Measurements from ENCODE around the gene NAGPA.

Gene NAGPA

DNA sequence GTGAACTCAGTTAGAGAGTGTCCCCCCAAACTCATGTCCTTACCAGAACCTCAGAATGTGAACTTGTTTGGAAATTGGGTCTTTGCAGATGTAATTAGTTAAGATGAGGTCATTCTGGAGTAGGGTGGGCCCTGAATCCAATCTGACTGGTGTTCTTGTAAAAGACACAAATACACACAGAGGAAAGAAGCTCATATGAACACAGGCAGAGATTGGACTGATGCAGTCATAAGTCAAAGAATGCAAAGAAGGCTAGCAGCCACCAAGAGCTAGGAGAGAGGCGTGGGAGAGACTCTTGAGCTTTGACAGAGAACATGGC lies 2.1 kb upstream of the NAGPA start:
- H3K9me3 ChIP-seq (ENCODE audit: control insufficient read depth, low read length), result no peaks in the 10 kb centered on the region
- H3K27me3 ChIP-seq (ENCODE audit: control insufficient read depth, insufficient read depth, low read length), result no peaks in the 10 kb centered on the region
- H3K36me3 ChIP-seq (ENCODE audit: control insufficient read depth, insufficient read depth, low read length), result no peaks in the 10 kb centered on the region
- H3K9ac ChIP-seq (ENCODE audit: low read length), result peak overlapping the region; percentile 31
- peaks cover 33% of the 10 kb centered on the region for H3K4me1 ChIP-seq (ENCODE audit: control insufficient read depth, insufficient read depth, low read length)
- no peak overlapping the region for H3K4me3 ChIP-seq (ENCODE audit: low read length)

DNA sequence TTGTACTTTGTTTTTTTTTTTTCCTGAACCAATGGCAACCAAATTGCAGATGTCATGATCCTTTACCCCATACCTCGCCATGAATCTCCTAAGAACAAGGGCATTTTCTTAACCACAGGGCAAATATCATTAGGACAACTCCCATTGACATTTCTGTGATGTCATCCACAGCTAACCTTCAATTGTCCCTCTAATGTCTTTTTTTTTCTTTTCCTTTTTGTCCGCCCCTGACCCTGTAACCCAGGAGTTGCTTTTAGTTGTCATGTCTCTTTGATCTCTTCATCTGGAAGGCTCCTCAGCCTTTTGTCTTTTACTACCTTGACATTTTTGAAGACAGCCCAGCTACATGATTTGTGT lies 410 bp upstream of the NAGPA start:
- Histone ChIP-seq H3K36me3 (ENCODE audit: control insufficient read depth, insufficient read depth, low read length) (no peaks in the 10 kb centered on the region), H3K4me3 (ENCODE audit: low read length) (peak overlapping the region; percentile 86), H3K4me1 (ENCODE audit: control insufficient read depth, insufficient read depth, low read length) (peaks cover 33% of the 10 kb centered on the region), H3K27me3 (ENCODE audit: control insufficient read depth, insufficient read depth, low read length) (no peaks in the 10 kb centered on the region), H3K9ac (ENCODE audit: low read length) (peak overlapping the region; percentile 74), H3K9me3 (ENCODE audit: control insufficient read depth, low read length) (no peaks in the 10 kb centered on the region)

DNA sequence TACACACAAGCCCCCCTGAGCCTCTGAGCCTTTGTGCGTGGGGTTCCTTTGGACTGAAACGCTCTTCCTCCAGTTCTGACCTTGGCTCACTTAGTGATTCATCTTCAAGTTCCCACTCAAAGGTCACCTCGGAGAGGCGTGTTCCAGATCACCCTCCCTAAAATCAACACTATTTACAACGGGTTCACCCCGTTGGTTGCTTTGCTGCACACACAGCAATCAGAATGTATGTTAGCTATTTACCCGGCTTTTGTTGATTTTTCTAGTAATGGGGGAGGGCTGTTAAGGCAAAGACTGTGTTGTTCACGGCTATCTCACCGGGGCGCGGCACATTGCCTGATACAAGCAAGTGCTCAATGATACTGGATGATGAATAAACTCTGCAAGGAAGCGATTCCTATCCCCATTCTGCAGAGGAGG lies 977 bp downstream of the NAGPA start:
- Histone ChIP-seq H3K27me3 (ENCODE audit: control insufficient read depth, insufficient read depth, low read length) (no peaks in the 10 kb centered on the region), H3K9ac (ENCODE audit: low read length) (peak overlapping the region; percentile 74), H3K4me3 (ENCODE audit: low read length) (peak overlapping the region; percentile 86), H3K9me3 (ENCODE audit: control insufficient read depth, low read length) (no peaks in the 10 kb centered on the region), H3K4me1 (ENCODE audit: control insufficient read depth, insufficient read depth, low read length) (peaks cover 33% of the 10 kb centered on the region), H3K36me3 (ENCODE audit: control insufficient read depth, insufficient read depth, low read length) (no peaks in the 10 kb centered on the region)

DNA sequence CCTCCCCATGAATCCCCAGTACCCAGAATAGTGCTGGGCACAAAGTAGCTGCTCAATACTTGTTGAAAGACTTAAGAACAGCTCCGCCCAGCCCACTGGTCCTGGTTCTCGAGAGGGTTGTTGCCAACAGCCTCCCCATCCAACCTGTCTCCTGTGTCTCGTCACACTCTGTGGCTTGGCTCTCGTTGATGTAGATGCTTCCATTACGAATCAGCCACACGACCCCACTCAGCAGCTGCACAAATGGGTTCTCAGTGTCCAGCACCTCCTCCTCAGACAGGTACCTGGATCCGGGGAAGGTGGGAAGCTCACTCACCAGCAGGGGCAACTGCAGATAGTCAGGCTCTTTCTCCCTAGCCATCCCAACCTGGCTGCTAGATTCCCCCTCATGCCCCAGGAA lies 2.1 kb downstream of the NAGPA start:
- no peak overlapping the region for H3K4me3 ChIP-seq (ENCODE audit: low read length)
- H3K9me3 ChIP-seq (ENCODE audit: control insufficient read depth, low read length), result no peaks in the 10 kb centered on the region
- H3K4me1 ChIP-seq (ENCODE audit: control insufficient read depth, insufficient read depth, low read length), result peaks cover 30% of the 10 kb centered on the region
- no peak overlapping the region for H3K9ac ChIP-seq (ENCODE audit: low read length)
- no peaks in the 10 kb centered on the region for H3K36me3 ChIP-seq (ENCODE audit: control insufficient read depth, insufficient read depth, low read length)
- H3K27me3 ChIP-seq (ENCODE audit: control insufficient read depth, insufficient read depth, low read length), result no peaks in the 10 kb centered on the region

DNA sequence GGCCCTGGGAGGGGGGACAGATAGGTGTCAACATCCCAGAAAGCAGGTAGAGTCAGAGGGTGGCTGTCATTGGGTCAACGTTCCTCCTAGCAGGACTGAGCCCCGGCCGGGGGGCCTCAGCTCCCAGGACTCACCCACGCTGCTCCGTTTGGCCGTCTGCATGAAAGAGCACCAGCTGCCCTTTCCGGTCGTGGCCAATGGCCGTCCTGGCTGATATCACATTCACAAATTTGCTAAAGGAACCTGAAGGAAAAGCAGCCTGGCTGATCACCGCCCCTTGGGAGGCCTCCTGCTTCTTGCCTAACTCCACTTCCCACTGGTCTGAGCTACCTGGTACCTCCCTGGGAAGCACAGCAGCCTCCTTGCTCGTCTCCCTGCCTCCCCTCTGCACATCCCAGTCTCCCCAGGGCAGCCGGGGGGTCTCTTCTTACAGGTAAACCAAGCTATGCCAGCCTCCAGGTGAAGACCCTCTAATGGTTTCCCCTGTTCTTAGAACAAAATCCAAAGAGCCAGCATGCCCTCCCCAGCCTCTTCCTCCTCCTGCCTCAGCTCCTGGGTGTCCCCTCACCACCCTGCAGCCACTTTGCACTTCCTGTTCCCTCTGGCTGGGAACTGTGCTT lies 3.4 kb downstream of the NAGPA start:
- H3K36me3 ChIP-seq (ENCODE audit: control insufficient read depth, insufficient read depth, low read length), result no peaks in the 10 kb centered on the region
- no peaks in the 10 kb centered on the region for H3K9me3 ChIP-seq (ENCODE audit: control insufficient read depth, low read length)
- no peaks in the 10 kb centered on the region for H3K27me3 ChIP-seq (ENCODE audit: control insufficient read depth, insufficient read depth, low read length)
- peaks cover 26% of the 10 kb centered on the region for H3K4me1 ChIP-seq (ENCODE audit: control insufficient read depth, insufficient read depth, low read length)
- no peak overlapping the region for H3K9ac ChIP-seq (ENCODE audit: low read length)
- H3K4me3 ChIP-seq (ENCODE audit: low read length), result no peak overlapping the region

DNA sequence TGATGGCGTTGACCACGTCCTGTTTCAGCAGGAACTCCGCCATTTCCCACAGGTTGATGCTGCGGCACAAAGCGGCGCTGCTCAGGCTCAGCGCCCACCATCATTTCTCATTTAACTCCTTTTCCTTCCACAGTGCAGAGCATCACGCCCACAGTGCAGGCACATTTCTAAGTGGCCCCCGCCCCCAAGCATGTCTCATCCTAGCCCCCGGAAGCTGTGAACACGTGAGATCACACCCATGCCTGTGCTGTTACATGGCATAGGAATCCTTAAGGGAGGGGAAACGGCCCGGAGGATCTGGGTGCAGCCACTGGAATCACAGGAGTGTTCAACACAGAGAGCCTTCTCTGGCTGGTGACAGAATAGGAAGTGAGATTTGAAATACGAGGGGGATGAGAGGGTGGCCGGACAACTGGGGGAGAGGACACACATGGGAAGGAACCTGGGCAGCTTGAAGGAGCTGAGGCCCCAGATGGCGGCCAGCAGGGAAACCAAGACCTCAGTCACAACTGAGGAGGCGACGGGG lies 4.7 kb downstream of the NAGPA start:
- Histone ChIP-seq H3K4me3 (ENCODE audit: low read length) (no peak overlapping the region), H3K4me1 (ENCODE audit: control insufficient read depth, insufficient read depth, low read length) (peaks cover 29% of the 10 kb centered on the region), H3K9me3 (ENCODE audit: control insufficient read depth, low read length) (no peaks in the 10 kb centered on the region), H3K36me3 (ENCODE audit: control insufficient read depth, insufficient read depth, low read length) (no peaks in the 10 kb centered on the region), H3K27me3 (ENCODE audit: control insufficient read depth, insufficient read depth, low read length) (no peaks in the 10 kb centered on the region), H3K9ac (ENCODE audit: low read length) (no peak overlapping the region)

DNA sequence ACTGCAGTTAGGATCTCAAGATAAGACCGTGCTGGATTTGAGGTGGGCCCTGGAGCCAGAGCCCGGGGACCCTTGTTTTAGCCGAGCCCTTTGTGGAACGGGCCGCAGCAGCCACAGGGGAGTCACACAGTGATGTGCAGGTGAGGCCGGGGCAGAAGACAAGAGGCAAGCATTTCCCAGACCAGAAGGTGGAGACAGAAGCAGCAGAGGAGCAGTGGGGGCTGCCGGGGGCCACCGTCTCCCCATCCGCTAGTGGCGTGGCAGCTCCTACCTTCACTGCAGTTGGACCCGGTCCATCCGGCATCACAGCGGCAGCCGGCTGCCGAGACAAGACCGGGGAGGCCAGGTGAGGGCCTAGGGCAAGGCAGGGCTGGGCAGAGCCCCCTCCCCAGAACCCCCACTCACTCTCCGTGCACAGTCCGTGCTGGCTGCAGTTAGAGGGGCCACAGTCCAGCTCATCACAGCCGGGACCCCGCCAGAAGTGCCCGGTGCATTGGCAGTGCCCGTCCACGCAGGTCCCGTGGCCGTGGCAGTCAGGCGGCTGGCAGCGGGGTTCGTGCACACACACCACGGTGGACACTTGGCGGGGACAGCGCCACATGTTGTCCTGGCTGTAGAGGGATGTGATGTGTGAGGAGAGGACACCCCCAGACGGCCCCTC lies 6.0 kb downstream of the NAGPA start:
- no peaks in the 10 kb centered on the region for H3K9me3 ChIP-seq (ENCODE audit: control insufficient read depth, low read length)
- no peaks in the 10 kb centered on the region for H3K36me3 ChIP-seq (ENCODE audit: control insufficient read depth, insufficient read depth, low read length)
- H3K27me3 ChIP-seq (ENCODE audit: control insufficient read depth, insufficient read depth, low read length), result no peaks in the 10 kb centered on the region
- H3K4me3 ChIP-seq (ENCODE audit: low read length), result no peak overlapping the region
- no peak overlapping the region for H3K9ac ChIP-seq (ENCODE audit: low read length)
- H3K4me1 ChIP-seq (ENCODE audit: control insufficient read depth, insufficient read depth, low read length), result peaks cover 37% of the 10 kb centered on the region

DNA sequence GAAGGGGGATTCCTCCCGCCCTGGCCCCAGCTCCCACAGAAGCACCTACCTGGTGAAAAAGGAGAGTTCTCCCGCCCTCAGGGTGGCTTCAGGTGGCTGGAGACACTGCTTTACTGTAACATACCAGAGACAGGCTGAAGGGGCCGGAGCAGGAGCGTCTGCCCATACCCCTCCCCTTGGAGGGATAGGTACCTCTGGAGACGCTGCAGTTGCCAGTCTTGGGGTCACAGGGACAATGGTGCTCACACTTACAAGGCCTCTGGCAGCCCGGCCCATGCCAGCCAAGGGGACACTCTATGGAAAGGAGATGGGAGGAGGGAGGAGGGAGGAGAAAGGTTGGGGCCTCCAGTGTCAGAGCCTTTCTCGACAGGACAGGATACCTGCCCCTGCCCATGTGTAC lies 6.6 kb downstream of the NAGPA start:
- peaks cover 39% of the 10 kb centered on the region for H3K4me1 ChIP-seq (ENCODE audit: control insufficient read depth, insufficient read depth, low read length)
- H3K27me3 ChIP-seq (ENCODE audit: control insufficient read depth, insufficient read depth, low read length), result no peaks in the 10 kb centered on the region
- no peaks in the 10 kb centered on the region for H3K36me3 ChIP-seq (ENCODE audit: control insufficient read depth, insufficient read depth, low read length)
- no peaks in the 10 kb centered on the region for H3K9me3 ChIP-seq (ENCODE audit: control insufficient read depth, low read length)
- no peak overlapping the region for H3K4me3 ChIP-seq (ENCODE audit: low read length)
- H3K9ac ChIP-seq (ENCODE audit: low read length), result no peak overlapping the region

DNA sequence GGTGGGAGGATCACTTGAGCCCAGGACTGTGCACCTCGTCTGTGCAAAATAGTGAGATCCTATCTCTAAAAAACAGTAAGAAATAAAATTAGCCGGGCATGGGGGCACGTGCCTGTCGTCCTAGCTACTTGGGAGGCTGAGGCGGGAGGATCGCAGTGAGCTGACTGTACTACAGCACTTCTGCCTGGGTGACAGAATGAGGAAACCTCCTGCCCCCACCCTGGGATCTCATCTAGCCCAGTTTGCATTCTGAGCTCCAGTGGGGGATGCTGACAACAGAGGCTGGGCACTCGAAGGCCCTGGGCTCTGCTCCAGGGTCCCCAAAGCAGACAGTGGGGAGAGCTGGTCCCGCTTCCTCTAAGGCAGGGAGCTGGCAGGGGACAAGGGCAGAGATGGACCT lies 7.1 kb downstream of the NAGPA start:
- Histone ChIP-seq H3K4me3 (ENCODE audit: low read length) (no peak overlapping the region), H3K36me3 (ENCODE audit: control insufficient read depth, insufficient read depth, low read length) (no peaks in the 10 kb centered on the region), H3K9ac (ENCODE audit: low read length) (no peak overlapping the region), H3K27me3 (ENCODE audit: control insufficient read depth, insufficient read depth, low read length) (no peaks in the 10 kb centered on the region), H3K4me1 (ENCODE audit: control insufficient read depth, insufficient read depth, low read length) (peaks cover 36% of the 10 kb centered on the region), H3K9me3 (ENCODE audit: control insufficient read depth, low read length) (no peaks in the 10 kb centered on the region)

DNA sequence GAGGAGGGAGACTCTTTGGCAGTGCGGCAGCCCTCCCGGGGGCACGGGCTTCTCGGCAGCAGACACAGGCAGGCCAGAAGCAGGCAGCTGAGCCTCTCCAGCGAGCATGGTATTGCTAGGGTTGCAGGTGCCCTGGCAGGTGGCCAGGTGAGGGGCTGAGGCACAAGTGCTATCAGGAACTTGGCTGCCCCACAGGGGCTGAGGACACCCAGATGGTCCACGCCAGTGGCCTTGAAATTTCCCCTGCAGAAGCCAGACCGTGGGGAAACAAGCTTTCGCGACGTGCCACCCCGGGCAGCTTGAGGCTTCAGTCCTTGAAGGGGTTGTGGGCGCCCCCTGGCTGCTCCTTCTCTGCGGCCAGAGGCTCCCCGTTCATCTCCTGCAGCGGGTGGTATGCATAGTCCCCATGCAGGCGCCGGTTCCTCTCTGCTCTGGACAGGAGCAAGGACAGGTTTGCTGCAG lies 8.5 kb downstream of the NAGPA start:
- Histone ChIP-seq H3K9me3 (ENCODE audit: control insufficient read depth, low read length) (no peaks in the 10 kb centered on the region), H3K9ac (ENCODE audit: low read length) (no peak overlapping the region), H3K4me3 (ENCODE audit: low read length) (no peak overlapping the region), H3K27me3 (ENCODE audit: control insufficient read depth, insufficient read depth, low read length) (no peaks in the 10 kb centered on the region), H3K4me1 (ENCODE audit: control insufficient read depth, insufficient read depth, low read length) (peaks cover 36% of the 10 kb centered on the region), H3K36me3 (ENCODE audit: control insufficient read depth, insufficient read depth, low read length) (no peaks in the 10 kb centered on the region)

DNA sequence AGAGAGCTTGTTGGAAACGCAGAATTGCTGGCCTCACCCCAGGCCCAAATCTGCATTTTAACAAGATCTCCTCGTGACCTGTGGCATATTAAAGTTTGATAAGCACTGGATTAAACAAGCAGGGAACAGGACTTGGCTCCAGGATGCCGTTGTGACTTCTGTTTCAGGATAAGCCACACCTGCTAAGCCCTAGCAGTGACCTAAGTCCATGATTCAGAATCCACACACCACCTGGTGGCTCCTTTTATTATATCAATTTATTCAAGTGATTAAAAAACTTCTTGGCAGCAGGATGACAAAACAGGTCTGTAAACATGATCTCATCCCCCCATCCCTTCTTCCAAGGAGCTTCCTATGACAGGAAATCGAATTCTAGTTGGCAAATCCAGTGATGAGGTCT lies 9.1 kb downstream of the NAGPA start:
- Histone ChIP-seq H3K4me3 (ENCODE audit: low read length) (no peak overlapping the region), H3K27me3 (ENCODE audit: control insufficient read depth, insufficient read depth, low read length) (no peaks in the 10 kb centered on the region), H3K4me1 (ENCODE audit: control insufficient read depth, insufficient read depth, low read length) (peaks cover 36% of the 10 kb centered on the region), H3K36me3 (ENCODE audit: control insufficient read depth, insufficient read depth, low read length) (no peaks in the 10 kb centered on the region), H3K9ac (ENCODE audit: low read length) (peak overlapping the region; percentile 17), H3K9me3 (ENCODE audit: control insufficient read depth, low read length) (no peaks in the 10 kb centered on the region)

DNA sequence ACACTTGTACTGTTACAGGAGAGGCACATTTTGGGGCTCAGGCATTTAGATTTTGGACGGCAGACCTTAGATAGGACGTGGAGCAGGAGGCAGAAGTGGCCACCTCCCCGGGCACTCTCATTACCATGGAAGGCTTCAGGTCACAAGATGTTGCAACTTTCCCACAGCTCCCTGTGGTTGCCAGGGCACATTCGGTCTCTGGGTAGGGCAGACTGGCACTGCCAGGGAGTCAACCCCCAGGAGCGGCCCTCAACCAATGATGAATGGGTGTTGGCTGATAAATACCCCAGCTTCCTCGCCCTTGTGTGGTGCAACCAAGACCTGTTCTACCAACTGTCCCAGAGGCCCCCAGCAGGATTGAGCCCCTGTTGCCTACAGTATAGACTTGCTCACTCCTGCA lies 11.2 kb downstream of the NAGPA start:
- no peaks in the 10 kb centered on the region for H3K27me3 ChIP-seq (ENCODE audit: control insufficient read depth, insufficient read depth, low read length)

More for the DNA sequence above, 11.2 kb downstream of the NAGPA start:
- Histone ChIP-seq H3K4me3 (ENCODE audit: low read length) (no peak overlapping the region), H3K9me3 (ENCODE audit: control insufficient read depth, low read length) (no peaks in the 10 kb centered on the region), H3K4me1 (ENCODE audit: control insufficient read depth, insufficient read depth, low read length) (peaks cover 36% of the 10 kb centered on the region), H3K36me3 (ENCODE audit: control insufficient read depth, insufficient read depth, low read length) (no peaks in the 10 kb centered on the region), H3K9ac (ENCODE audit: low read length) (no peak overlapping the region)

Data from mucosa of stomach (tissue), 1 donor.